DMS53 treated with DMSO at 0.1 percent for 48 hours (cell line): ENCODE measurements around the gene FAT1.

Experiments used
- DNase-seq: peaks from one replicate; lab custom pipeline; 2025; ENCODE audit not compliant: unreplicated experiment; lab: John Stamatoyannopoulos, UW

FAT1 gene

DNA sequence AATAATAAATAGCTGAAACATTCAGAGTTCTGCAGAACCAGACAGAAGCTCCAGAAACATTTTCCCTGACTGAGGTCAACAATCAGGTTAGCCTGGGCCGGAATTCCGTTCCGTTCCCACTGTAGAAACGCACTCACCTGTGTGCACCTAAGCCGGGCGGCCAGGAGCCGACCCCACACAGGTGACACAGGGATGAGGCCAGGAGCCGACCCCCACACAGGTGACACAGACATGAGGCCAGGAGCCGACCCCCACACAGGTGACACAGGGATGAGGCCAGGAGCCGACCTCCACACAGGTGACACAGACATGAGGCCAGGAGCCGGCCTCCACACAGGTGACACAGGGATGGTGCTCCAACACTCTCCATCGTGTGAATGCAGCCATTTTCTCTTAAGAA lies 21.9 kb downstream of the FAT1 start:
- no peak for DNase-seq

DNA sequence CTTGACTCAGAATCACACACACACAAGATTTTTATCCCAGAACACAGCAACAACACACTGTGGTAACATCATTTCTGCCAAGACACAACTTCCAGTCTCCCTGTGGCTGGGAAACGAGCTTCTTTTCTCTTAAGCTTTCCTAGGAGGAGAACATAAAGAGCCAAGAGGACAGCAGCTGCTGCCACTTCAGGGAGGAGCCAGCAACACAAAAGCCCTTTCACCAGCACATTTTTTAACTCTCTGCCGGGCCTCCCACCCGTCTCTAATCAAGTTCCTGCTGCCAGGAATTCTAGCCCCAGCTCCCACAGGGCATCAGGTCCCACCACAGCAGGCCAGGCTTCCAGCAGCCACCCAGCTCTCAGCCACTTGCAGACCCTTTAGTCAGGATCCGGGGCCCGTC lies 22.4 kb downstream of the FAT1 start:
- DNase-seq: no peak

DNA sequence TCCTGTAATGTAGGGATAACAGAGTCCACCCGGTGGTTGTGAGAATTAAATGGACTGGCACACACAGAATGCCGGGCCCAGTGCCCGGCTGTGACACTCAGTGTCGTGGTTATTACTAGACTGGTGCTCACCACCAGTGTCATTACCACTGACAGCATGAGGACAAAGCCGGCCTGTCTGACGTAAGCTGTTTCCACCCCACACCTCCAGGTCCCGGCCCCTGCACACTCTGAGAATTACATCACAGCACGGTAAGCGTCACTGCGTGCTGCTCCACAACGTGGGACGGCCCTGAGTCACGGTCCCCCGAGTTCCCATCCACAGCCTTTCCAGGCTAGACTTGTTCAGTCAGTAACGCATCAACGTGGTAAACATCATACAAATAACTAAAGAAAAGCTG lies 22.9 kb downstream of the FAT1 start:
- DNase-seq: no peak

DNA sequence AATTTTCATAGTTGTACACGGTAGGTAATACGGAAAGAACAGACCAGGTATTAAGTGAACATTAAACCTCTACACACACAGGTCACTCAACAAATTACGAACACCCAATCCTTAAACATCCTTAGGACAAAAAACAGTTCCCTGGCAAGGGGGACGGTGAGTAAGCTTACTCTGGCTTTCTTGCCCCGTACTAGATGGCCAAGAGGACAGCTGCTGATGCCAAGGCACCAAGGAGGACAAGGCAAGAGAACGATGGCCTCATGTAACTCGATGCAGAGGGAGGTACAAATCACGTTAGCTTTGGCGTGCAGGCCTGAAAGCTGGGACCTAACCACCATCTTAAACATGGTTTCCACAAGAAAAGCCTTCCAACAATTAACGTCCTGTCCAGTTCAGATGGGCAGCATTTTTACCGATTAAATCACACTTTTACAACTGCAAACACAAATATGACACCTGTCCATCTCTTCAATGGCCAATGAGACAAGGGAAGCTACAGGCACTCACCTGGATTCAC lies 23.7 kb downstream of the FAT1 start:
- DNase-seq: no peak

DNA sequence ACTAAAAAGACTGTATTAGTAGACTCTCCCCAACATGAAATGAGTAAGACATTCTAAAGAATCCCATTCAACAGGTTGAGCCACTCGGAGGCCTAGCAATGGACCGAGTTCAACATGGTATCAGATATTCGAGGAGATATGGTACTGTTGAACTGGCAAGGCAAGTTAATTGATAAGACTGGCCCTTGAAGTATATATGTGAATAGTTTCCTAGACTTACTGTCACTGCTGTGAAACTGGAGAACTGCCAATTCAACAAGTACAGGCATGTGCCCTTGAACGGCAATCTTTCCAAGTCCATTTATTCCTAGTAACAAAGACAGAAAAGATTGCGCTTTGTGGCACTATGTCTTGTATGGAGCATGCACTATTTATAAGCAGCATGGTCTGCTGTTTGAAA lies 24.4 kb downstream of the FAT1 start:
- no peak for DNase-seq

DNA sequence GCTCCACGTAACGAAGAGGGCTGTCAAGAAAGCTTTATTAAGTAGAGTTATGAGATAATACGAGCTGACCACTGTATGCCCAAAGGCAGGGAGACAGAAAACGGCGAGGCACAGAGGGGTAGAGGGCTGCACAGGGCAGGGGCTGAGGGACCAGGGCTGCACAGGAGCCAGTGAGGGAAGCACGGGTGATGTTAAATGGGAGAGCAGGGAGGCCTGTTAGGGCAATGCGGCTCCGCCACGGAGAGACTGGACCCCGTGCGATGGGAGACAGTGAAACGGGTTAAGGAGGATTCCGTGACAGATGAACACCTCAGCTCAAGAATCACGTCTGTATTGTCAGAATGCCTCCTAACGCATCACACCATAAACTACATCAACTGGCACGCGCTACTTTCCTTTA lies 25.1 kb downstream of the FAT1 start:
- no peak for DNase-seq

DNA sequence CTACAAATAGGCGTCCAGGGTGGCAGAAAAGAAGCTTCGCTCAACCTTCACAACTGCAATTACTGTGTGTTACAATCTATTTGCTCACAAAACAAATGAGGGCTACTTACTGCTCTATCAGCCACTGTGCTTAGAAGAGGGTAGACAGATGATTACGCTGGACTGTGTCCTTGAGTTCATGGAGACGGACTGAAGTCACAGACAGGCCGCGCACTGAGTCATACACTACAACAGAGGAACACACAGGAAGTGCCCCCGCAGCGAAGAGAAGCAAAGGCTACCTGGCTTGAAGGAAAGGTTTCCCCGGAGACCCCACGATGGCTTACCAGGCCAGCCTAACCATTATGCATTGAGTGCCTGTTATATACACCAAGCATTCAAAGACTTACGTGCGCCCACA lies 25.6 kb downstream of the FAT1 start:
- no peak for DNase-seq

DNA sequence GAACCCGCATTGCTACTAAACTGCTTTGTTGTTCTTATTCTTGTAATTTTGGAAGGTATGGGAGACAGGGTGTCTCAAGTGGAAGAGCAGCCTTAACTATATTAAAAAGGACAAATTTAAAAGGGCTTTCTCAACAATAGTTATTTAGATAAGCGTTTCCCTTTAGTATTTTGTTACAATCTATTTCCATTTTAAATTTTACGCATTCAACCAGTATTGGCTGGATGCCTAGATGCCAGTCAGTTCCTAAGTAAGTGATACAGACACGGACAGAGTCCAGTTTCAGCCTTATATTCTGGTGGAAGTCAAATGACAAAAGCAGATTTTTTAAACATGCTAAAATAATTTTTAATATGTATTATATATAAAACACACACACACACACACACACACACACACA lies 28.3 kb downstream of the FAT1 start:
- no peak for DNase-seq

DNA sequence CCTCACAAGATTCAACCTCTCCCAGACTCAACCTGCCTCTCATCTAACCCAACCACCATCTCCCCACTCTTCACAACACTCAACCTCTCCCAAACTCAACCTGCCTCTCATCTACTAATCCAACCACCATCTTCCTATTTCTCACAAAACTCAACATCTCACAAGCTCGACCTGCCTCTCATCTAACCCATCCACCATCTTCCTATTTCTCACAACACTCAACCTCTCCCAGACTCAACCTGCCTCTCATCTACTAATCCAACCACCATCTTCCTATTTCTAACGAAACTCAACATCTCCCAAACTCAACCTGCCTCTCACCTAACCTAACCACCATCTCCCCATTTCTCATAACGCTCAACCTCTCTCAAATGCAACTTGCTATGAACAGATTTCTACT lies 29.8 kb downstream of the FAT1 start:
- DNase-seq: no peak

DNA sequence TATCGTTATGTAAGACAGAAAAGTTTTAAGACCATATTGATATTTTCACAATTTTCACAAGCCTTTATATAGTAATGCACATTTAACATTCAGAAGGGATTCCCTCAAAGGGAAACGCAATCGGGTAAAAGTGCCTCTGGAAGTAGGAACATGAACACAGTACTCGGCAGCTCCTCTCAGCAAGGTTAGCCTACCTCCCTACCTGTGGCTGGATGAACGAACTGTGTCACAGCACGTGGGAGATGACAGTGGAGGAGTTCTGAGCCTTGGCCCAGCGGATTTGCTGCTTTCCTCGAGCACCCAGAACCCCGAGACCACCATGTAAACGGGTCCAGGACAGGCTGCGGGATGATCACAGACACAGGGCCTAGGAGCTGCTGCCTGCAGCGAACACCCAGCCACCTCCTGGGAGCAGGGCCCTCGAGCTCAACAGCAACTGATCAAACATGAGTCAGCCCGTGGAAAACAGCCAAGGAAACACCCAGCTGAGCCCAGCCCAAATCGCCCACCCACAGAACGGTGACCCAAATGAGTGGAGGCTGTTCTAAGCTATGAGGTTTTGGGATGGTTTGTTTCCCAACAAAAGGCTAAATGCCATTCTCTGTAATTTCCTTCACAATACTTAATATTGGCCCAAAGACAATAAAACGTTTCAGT lies 30.4 kb downstream of the FAT1 start:
- DNase-seq: no peak

DNA sequence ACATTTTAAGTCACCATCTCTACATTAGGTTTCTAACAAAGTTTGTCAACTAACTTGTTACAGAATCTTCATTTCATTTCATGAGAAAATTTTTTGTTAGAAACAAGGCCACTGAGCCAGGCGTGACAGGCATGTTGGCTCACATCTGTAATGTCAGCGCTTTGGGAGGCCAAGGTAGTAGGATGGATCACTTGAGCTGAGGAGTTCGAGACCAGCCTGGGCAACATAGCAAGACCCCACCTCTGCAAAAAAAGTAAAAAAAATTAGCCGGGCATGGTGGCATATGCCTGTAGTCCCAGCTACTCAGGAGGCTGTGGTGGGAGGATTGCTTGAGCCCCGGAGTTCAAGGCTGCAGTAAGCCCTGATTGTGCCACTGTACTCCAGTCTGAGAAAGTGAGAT lies 32.3 kb downstream of the FAT1 start:
- DNase-seq: no peak

DNA sequence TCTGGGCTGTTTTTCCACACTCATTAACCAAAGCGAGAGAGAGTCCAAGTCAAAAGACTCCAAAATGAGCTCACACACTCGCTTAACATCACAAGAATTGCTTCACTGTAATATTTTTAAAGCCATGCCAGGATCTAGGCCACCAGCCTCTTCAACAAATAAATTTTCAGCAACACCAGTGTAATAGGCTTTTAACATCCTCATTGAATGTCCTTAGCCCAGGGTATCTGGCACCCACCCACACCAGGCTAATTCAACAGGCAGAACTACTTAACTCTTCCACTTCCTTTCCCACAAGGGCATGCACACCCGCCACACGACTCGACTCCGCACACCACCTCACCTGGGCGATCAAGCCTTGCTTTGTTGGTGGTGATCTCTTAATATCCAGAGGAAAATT lies 34.2 kb downstream of the FAT1 start:
- DNase-seq: no peak

DNA sequence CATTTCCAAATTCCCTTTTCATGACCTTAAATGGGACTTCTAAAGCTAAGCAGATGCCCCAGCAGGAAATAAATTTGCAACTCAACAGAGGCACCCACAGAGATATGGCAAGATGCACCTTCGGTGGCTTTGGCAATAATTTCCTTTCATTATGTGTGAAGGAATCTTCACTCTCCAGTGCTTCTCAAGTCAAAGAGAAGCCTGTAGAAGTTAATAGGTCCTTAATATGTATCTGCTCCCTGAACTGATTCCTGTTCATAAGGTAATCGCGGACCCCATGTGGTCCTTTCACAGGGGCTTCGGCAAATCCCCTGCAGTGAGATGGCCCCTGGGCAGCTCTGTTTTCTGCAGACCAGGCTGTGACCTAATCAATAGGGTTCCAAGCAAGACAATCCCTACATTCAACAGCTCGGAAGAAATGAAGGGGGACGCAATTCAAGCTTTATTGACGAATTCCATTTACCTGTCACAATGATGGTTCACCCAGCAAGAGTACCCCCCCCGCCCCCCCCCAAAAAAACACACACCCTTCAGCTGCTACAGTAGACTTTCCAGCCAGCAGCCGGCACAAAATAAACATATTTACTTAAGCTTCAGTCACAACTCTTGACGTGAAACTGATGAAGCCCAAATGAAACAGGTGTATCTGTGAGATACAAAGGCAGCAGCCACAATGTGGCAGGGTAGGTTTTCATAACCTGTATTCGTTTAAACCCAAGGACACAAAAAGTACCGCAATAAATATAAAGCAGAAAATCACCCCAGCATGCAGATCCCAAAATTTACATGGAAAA lies 35.3 kb downstream of the FAT1 start:
- DNase-seq: peak; percentile 62

DNA sequence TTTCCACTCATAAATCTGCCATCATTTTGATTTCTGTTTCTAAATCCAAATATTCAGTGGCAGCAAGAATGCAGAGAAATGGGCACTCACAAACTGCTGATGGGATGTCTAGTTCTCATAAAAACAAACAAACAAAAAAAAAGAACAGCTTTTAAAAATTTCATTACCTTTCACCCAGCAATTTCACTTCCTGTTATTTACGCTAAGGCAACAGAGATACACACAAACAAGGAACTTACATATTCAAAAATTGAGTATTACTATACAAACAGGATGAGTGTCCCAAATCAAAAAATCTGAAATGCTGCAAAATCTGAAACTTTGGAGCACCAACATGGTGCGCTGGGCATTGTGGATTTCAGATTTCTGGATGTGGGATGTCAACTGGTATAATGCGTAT lies 36.4 kb downstream of the FAT1 start:
- DNase-seq: no peak

DNA sequence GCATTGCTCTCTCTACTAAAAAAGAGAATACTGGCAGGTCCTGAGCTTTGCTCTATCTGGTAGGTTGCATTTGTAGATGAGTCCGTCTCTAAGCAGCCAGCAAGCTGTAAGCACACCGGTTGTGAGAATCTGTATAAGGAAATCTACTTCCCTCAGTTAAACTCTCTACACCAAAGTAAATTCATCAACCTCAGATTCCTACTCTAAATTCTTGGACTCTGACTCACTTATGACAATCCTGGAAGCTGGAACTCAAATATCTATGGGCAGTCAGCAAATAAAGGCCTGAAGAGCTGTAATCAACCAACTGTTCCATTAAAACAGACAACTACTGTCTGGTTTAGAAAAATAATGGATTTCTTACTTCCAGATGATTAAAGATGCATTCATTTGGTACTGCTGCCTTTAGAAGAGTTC lies 37.9 kb downstream of the FAT1 start:
- peak; percentile 1 for DNase-seq

DNA sequence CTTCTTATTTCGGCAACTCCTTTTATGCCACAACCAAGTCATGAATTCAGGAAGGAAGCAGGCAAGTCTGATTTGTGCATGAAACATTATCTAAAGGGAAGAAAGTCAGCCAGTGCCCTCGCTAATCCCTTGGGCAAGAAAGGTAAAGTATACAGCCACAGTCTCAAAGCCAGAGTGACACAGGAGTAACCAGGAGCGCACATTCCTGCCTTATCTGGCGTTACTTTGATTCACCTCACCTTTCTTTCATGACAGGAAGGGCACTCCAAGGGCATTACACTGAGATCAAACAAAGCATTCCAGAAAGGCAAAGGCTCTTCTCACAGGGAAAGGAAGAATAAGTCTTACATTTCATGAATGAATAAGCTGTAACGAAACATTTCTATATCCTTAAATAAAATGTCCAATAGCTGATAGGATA lies 38.8 kb downstream of the FAT1 start:
- DNase-seq: no peak

DNA sequence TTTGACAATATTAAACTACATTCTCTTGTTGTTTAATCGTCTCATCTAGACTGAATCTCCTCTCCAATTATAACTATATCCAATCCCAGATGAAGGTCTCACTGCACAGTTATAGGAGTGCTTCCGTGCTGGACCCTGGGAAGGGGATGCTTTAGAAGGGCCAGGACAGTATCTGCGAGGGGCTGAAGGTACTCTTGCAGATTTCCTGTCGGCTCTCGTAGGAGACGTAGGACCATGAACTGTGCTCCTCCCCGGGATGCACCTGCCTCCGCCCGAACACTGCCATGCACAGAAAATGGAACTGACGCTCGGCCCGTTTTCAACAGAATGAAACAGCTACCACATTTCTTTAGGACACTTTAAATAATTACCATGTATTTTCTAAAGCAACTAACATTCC lies 39.4 kb downstream of the FAT1 start:
- DNase-seq: no peak

DNA sequence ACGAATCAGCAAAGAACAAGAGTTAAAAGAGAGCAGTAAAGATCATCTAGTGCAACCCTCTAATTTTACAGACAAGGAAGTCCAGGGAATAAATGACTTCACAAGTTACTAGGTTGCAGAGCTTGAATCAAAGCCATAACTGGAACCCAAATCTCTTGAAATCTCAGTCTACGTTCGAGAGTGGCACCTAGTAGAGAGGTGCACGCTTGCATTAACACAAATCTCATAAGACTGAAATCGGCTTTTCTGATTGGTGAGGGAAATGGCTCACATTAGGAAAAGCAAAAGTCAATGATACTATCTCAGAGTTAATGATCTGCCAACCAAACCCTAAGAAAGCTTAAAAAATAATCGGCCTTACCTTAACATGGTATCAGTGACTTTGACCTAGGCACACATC lies 43.0 kb downstream of the FAT1 start:
- no peak for DNase-seq

DNA sequence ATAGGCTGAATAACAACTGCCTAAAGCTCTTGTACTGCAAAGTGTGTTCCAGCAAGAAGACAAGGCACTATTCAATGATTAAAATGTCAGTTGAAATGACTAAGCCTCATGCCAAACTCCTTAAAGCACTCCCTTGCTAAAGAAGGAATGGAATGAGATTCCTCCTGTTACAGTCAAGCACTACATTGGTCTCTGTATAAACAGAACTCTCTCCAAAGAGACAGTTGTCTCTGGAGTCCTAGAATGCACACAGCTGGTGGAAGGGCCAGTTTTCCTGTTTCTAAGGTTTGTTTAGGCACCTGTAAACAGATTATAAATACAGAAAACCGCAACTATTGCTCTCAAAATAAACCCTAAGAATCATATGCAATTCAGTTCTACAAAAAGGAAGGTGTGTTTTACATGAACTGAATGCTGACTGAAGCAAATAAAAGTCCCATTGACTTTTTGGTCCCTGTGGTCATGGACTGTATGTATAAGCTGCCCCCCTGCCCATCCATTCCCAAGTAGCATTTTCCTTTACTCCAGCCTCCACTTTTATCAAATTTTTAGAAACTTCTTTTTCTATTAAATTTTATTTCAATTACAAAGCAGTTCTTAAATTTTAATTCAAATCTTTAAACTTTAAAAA lies 47.0 kb downstream of the FAT1 start:
- peak; percentile 2 for DNase-seq

DNA sequence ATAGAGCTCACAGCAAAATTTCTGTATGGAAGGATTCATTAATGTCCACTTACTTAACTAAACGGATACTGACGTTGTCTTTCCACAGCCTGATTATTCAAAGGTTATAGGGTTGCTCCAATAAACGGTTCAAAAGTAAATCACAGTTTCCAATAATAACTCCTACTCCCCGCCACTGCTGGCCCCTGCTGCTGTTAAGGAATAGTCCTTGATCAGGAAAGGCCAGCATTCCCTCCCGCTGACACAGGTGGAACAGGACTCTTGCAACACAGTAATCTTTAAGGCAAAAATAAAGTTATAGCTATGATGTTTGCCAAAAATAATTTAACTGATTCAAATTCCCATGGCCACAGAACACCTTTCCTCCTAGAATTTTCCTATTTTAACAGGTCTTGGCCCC lies 53.9 kb downstream of the FAT1 start:
- DNase-seq: no peak

DNA sequence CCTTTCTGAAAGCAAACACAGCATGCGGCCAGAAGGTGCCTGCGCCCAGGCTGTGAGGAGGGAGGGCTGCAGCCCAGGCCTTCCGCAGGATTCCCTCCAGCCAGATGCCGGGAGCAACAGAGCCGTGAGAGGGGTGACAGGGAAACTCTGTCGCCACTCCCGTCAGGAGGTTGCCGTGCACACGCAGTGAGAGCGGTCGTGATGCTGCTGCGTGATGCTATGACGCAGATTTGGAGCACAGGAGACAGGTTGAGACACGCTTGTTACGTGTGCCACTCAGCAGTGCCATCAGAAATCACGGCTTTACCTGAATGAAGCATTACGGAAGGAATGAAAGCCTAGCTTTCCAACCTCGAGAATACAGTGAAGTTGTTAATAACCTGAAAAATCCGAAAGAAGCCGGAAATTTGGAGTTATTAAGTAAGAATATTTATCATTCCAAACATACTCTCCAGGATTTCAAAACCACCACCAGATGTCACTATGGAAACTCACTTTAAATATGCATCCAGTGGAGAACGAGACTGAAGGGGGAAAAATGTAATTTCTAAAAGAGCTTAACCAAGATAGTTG lies 54.4 kb downstream of the FAT1 start:
- DNase-seq: no peak

DNA sequence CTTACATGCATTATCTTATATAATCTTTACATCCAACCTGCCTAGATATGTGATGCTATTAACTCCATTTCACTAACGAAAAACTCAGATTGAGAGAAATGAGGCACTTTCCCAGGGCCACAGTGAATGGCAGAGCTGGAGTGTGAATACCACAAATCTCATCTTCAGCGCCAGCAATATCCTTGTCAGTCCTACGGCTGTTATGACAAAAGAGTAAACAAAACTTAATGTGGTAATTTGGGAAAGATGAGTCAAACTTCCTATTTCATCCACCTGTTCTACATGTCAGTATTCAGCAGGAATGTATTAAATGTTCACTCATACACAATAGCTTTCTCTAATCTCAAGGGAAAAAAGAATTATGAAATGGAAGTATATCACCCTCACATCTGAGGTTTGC lies 56.9 kb downstream of the FAT1 start:
- peak; percentile 3 for DNase-seq
